Measurements from ENCODE around the gene AIFM1.

The AIFM1 gene

DNA sequence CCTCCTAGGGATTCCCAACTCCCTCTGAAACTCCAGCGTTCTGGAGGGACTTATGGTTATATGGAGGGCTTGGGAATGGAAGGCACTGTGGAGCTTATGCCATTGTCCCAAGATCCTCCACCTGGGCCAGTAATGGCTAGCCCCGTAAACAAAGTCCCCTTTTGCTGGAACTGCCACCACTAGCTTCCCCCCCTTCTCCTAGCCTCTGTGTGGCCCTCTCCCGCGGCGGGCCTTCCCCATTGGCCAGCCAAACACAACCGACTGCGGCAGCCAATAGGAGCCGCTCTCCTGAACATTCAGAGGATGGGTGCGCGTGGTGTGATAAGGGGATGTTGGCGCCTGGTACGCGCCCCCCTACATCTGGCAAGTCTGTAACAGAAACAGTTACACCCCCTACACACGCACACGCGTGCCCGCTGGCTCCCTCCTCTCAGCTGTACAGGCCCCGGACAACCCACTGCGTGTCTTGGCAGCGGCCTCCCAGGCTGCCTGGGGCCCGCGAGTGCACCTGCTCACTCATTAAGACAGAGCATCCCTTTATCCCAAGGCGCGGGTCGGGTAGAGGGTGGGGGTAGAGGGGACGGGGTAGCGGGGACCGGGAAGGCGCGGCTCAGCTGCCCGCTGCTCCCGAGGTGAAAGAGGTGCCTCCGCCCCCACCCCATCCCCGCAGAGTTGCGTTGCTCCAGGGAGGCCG is 5.3 kb upstream of the AIFM1 start:
- DNase-seq, result peak; percentile 66

DNA sequence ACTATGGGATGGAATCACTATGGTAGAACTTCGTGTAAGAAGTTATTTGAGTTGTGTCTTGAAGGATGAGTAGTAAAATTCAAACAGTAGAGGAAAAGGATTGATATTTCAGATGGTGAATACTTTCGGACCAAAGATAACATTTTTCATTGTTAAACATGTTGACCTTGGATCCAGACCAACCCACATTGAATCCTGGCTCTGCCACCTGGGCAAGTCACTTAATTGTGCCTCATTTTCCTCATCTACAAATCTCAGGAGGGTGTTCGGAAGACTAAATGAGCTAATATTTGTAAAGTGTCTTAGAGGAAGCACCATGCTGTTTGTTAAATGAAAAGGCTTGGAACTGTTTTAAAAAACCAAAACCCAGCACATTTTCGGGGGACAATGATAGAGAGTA is 1.4 kb upstream of the AIFM1 start:
- no peak for DNase-seq

DNA sequence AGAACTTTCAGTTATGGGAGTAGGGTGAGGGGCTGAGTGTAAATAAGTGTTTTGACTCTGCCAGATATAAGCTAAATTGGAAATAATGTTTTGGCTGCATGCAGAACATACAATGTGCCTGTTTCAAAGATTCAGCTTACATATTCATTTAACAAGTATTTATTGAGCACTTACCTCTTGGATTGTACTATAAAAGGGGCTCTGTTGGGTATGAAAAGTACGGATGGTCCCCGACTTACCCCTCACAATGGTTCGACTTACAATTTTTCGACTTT is 799 bp upstream of the AIFM1 start:
- no peak for DNase-seq

- DNase-seq, result no peak
Measured at GRCh38 chrX:130165181-130165702, 399 bp downstream of the AIFM1 start.

- no peak for DNase-seq
Measured at GRCh38 chrX:130163398-130163797, 2.2 kb downstream of the AIFM1 start.

DNA sequence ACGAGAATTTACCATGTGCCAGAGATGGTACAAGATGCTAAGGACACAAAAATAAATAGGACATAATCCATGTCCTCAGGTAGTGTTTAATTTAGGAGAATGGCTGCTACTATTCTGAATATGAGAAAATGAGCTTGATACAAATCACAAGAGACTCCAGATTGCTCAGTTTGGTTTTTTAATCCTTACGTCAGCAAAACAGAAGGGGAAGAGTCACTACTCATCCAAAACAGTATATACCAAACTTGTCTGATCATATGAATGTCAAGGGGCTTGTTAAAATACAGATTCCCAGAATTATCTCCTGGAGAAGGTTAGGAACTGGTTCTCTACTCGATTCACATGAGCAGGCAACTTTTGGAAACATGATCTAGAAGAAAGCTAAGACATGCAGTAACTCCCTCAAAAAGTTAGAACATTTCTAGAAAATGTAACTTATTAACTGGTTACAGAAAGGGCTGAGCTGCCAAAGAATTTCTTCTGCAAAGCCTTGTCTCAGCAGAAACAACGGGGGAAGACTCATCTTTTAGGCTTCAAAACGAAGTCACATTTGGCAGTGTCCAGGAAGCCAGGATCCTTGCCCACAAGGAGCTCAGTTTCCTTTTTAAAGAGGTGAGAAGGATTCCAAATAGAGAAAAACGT is 3.4 kb downstream of the AIFM1 start:
- DNase-seq, result no peak

GRCh38 chrX:130159776-130160175 is 5.9 kb downstream of the AIFM1 start:
- DNase-seq, result no peak

DNA sequence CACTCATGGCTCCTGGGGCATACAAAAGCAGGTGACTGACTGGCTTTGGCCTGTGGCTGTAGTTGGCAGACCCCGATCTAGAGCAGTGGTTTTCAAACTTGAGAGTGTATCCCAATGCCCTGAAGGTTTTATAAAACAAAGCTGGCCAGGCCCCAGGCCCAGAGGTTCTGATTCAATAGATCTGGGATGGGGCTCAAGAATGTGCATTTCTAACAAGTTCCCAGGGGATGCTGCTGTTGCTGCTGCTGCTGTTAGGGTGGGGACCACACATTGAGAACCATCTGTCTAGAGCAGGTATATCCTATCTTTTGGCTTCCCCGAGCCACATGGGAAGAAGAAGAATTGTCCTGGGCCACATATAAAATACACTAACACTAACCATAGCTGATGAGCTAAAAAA is 7.3 kb downstream of the AIFM1 start:
- DNase-seq, result no peak

- DNase-seq, result no peak
Measured at GRCh38 chrX:130155564-130155963, 10.1 kb downstream of the AIFM1 start.

- DNase-seq, result no peak
Measured at GRCh38 chrX:130147631-130148030, 18.0 kb downstream of the AIFM1 start.

GRCh38 chrX:130145123-130145522 is 20.5 kb downstream of the AIFM1 start:
- DNase-seq, result no peak

DNA sequence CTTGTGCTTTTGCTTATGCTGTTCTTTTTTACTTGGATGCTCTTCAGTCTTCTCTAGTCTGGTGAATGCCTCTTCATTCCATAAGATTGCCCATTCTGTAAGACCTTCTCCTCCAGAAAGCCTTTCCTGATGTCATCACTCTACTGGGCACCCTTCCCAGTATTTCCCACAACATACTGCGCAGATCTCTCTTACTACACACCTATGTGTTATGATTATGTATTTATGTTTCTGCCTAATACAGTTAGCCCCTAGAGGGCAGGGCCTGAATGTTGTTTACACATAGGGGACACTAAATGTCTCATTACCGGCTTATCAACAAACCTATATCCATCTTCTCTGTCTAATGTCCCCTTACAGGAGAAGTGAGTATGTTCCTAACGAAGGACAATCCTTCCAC is 21.1 kb downstream of the AIFM1 start:
- DNase-seq, result no peak

DNA sequence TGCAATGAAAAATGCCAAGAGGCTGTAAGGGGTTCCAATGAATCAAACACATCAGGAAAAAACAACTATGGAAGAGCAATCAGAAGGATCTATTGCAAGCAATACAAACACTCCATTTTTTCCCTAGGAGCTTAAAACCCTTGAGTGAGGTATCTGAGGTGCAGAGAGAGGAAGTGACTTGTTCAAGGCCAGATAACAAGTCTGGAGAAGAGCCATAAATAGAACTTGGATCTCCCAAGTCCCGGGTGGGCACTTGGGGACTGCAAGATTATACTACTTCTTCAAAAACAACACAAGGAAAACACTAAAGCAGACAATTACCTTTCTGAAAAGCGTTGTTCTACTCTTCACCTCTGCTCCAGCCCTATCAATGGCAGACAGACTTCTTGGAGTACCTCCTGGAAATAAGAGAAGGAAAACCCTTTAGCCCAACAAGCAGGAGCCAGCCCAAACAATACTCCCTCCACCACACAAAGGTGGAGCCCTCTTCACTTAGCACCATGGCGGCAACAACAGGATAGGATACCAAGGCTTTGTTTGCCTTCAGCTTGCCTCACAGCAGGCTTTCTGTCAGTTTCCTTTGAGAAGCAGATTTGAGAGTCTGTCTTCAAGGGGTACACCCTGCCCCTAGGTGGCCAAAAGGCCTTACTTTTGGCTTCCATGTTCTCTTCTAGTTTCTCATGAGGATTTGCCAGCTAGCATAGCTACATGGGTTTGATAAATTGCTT is 26.0 kb downstream of the AIFM1 start:
- no peak for DNase-seq

DNA sequence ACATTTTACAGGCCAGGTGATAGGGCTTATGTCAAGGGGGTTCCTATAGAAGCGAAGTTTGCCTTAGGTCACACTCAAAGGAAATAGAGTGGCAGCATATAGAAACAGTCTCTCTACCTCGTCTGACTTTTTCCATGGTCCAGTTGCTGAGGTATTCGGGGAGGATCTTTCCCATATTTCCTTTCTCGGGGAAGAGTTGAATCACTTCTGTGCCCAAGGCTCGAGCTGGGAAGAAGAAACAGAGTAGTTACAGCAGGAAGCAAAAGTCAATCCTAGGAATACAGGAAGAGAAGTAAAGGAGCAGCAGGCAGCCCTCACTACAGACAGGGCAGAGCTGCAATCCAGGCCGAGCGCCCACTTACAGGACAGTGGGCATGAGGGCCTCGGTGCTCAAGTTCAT is 28.7 kb downstream of the AIFM1 start:
- no peak for DNase-seq

DNA sequence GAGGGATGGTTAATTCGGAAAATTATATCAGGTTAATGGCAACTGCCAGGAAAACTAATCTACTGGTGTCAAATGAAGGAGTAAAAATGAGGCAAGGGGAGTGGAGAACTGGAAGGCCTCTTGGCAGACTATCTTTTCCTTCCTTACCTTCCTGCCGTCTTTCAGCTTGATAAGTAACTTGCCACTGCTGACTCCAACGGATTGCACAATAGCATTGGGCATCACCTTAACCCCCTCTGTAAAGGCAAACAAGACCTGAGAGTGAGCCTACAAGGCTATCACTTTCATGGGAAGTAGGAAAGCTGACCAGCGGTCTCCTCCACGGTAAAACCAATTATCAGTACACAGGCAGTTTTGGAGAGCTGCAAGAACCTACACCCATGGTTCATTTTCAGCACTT is 29.1 kb downstream of the AIFM1 start:
- DNase-seq, result no peak

DNA sequence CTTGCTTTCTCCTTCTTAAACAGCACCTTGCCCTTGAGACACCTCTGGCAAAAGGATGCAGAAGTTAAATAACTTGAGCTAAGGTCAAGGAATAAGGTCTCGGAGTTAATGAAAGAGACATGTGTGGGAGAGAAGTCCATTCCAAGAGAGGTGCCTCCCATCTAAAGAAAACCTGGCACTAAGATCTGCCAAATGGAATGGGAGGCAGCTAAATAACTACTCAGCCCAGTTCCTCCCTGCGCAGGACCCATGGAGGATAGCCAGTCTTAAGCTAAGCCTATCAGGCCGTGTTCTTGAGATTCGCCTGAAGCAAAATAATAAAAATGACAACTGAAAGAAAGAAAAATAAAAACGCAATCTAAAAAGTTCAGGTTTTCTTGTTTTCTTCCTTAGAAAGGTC is 34.7 kb downstream of the AIFM1 start:
- no peak for DNase-seq

DNA sequence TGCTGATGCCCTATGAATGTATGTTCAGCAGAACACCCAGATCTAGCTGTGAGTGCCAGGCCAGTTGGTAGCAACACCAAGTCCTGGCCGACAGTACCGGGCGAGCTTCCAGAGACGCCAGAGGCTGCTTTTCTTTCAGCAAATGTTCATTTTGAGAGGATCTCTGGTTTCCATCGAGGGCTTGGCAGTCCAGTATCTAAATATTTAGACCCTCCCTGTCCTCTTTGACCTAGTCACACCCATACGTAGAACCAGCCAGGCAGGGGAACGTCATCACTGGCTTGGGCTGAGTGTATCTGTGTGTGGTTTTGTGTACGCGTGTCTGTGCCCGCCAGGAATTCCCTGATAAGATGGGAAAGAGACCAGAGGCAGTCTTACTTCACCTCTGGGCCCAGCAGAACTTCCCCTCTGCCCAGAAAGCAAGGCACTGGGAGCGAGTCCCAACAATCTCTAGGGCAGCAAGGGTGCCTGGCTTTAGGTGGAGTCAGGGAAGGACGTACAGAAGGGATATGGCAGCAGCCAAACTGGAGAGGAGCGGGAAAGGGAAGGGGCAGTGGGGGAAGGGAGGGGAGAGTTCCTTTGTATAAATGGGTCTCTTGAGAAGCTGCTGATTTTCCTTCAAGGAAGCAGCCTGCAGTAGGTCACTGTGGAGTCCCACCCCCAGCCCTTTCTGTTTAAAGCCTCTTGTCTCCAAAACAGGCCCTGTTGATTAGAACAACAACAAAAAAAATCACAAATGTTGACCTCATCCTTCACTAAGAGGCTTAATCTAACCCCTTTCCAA is 40.4 kb downstream of the AIFM1 start:
- no peak for DNase-seq

GRCh38 chrX:130124577-130124976 is 41.1 kb downstream of the AIFM1 start:
- DNase-seq, result no peak

GRCh38 chrX:130121505-130121800 is 44.2 kb downstream of the AIFM1 start:
- DNase-seq, result no peak

DNA sequence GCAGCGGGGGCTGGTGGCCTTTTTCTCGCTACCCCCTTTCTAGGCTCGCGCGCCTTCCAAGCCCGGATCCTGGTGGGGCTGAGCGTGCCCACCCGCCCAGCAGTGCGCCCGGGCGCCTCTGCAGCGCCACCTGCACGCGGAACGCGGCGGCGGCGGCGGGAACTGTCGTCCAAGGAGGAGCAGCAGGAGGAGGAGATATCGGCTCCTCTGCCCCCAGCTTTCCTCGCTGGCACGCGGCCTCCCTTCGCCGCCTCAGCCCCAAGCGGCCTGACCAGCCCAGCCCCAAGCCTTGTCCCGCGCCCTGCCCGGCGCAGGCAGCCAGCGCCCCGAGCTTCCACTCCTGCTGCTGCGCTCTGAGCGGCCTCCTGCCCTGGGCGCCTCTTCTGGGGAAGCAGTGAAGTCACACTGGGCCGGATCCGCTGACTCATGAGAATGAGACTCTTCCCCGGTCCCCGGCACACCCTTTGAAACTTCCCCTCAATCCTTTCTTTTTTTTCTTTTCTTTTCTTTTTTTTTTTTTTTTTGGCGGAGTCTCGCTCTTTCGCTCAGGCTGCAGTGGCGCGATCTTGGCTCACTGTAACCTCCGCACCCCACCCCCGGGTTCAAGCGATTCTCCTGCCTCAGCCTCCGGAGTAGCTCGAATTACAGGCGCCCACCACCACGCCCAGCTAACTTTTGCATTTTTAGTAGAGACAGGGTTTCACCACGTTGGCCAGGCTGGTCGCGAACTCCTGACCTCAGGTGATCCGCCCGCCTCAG is 44.7 kb downstream of the AIFM1 start:
- peak; percentile 71 for DNase-seq

- DNase-seq, result no peak
Measured at GRCh38 chrX:130120321-130120731, 45.3 kb downstream of the AIFM1 start.

DNA sequence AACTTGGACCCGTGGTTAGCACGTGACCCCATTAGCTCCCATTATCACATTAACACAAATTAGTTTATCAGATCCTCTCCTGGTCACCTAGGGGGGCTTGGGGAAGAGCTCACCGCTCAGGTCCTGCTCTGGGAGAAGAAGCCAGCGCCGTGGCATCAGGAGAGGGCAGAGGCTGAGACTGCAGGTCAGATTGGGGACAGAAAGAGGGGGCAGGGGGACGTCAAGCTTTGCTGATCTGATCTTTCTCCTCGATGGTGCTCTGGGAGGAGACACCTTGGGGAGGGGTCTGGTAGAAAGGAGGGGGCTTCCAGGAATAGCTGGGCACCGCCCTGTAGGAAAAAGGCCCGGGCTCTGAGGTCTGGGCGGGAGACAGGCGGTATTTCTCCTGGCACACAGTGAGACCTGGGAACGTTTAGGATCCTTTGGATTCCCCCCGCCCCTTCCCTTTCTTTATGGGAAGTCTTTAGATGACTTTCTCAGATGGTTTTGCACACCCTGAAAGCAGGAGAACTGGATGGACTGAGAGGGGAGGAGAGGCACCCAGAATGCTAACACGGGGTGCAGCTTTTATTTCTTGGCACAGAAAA is 46.2 kb downstream of the AIFM1 start:
- no peak for DNase-seq
